Nephron progenitor cell (in vitro differentiated cells): ENCODE data around the gene CCDC187.

Experiments used
- DNase-seq: peaks from one replicate; pipeline ENCODE4 v3.0.0; 2021
- H3K27ac Mint-ChIP-seq: 2 replicates; pipeline ENCODE4 v1.8.0; 2021; ENCODE audit warnings: mild to moderate bottlenecking, moderate library complexity, mixed read lengths
- H3K27me3 Mint-ChIP-seq: 2 replicates; pipeline ENCODE4 v1.8.0; 2021; ENCODE audit warnings: mild to moderate bottlenecking, low read depth, mixed read lengths; ENCODE audit not compliant: poor library complexity
- H3K36me3 Mint-ChIP-seq: 2 replicates; pipeline ENCODE4 v1.8.0; 2021; ENCODE audit warnings: low read depth, mixed read lengths
- H3K4me1 Mint-ChIP-seq: 2 replicates; pipeline ENCODE4 v1.8.0; 2021; ENCODE audit warnings: mixed read lengths
- H3K4me3 Mint-ChIP-seq: 2 replicates; pipeline ENCODE4 v1.8.0; 2021; ENCODE audit warnings: mild to moderate bottlenecking, moderate library complexity, mixed read lengths
- H3K9me3 Mint-ChIP-seq: 2 replicates; pipeline ENCODE4 v1.8.0; 2021; ENCODE audit warnings: mild to moderate bottlenecking, moderate library complexity, mixed read lengths
- CTCF ChIP-seq: fragments of 200-600 bp; sonication (generic); IDR thresholded peaks from 2 replicates; pipeline ENCODE4 v1.5.0; 2021; ENCODE audit warnings: antibody characterized with exemption

The CCDC187 gene

GRCh38 chr9:136223871-136224640 is 79.8 kb downstream of the CCDC187 start:
- no peaks in the 10 kb centered on the region for H3K9me3 Mint-ChIP-seq
- DNase-seq: no peak
- H3K27ac Mint-ChIP-seq: no peak overlapping the region

GRCh38 chr9:136222906-136223285 is 81.0 kb downstream of the CCDC187 start:
- Mint-ChIP-seq H3K27ac (peak overlapping the region; percentile 85), H3K36me3 (peaks cover 16% of the 10 kb centered on the region), H3K9me3 (no peaks in the 10 kb centered on the region), H3K4me1 (peaks cover 49% of the 10 kb centered on the region), H3K4me3 (no peak overlapping the region), H3K27me3 (peaks cover 2% of the 10 kb centered on the region)
- no peak for TF ChIP-seq CTCF
- DNase-seq: no peak

More at GRCh38 chr9:136223871-136224640, 79.8 kb downstream of the CCDC187 start:
- TF ChIP-seq CTCF: no peak
- H3K27me3 Mint-ChIP-seq: peaks cover 2% of the 10 kb centered on the region
- peaks cover 16% of the 10 kb centered on the region for H3K36me3 Mint-ChIP-seq
- H3K4me3 Mint-ChIP-seq: no peak overlapping the region
- peaks cover 59% of the 10 kb centered on the region for H3K4me1 Mint-ChIP-seq

GRCh38 chr9:136222166-136222905 is 81.6 kb downstream of the CCDC187 start:
- H3K27me3 Mint-ChIP-seq: peaks cover 2% of the 10 kb centered on the region
- TF ChIP-seq CTCF: no peak
- H3K4me3 Mint-ChIP-seq: no peak overlapping the region
- H3K36me3 Mint-ChIP-seq: peaks cover 16% of the 10 kb centered on the region
- no peak for DNase-seq
- peaks cover 47% of the 10 kb centered on the region for H3K4me1 Mint-ChIP-seq
- no peak overlapping the region for H3K27ac Mint-ChIP-seq
- no peaks in the 10 kb centered on the region for H3K9me3 Mint-ChIP-seq

GRCh38 chr9:136220017-136220729 is 83.7 kb downstream of the CCDC187 start:
- no peak for DNase-seq
- H3K9me3 Mint-ChIP-seq: no peaks in the 10 kb centered on the region
- no peak overlapping the region for H3K4me3 Mint-ChIP-seq
- TF ChIP-seq CTCF: no peak
- peaks cover 2% of the 10 kb centered on the region for H3K27me3 Mint-ChIP-seq
- H3K4me1 Mint-ChIP-seq: peaks cover 32% of the 10 kb centered on the region
- peaks cover 25% of the 10 kb centered on the region for H3K36me3 Mint-ChIP-seq
- no peak overlapping the region for H3K27ac Mint-ChIP-seq

GRCh38 chr9:136219276-136219675 is 84.6 kb downstream of the CCDC187 start:
- Mint-ChIP-seq H3K27ac (no peak overlapping the region), H3K27me3 (peaks cover 2% of the 10 kb centered on the region), H3K4me1 (peaks cover 27% of the 10 kb centered on the region), H3K4me3 (no peak overlapping the region), H3K9me3 (no peaks in the 10 kb centered on the region), H3K36me3 (peaks cover 34% of the 10 kb centered on the region)
- no peak for TF ChIP-seq CTCF
- DNase-seq: no peak
